ENCODE results near the gene FAM168B.

DNA sequence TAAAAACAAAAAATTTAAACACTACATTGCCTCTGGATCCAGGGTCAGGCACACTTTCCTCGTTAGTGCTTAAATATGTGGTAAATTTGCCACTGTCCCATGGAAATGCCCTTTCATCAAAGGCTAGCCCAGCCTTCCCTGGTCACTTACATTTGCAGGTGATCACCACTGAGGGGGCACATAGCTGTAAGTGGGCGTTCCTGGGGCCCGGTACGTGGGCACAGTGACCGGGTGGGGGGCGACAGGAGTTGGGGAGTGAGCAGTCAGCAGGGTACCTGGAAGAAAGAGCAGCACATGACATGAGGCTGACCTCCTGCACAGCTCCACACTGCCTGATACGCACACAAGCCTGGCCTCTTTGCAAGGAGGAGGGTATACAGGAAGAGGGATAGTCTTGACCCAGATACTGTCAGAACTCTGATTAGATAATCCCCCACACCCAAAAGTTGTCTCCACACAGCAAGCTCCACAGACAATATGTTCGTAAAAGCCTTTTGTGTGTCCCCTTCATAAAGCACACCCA is 40.5 kb downstream of the FAM168B start:
- TF ChIP-seq, protein P1, sequence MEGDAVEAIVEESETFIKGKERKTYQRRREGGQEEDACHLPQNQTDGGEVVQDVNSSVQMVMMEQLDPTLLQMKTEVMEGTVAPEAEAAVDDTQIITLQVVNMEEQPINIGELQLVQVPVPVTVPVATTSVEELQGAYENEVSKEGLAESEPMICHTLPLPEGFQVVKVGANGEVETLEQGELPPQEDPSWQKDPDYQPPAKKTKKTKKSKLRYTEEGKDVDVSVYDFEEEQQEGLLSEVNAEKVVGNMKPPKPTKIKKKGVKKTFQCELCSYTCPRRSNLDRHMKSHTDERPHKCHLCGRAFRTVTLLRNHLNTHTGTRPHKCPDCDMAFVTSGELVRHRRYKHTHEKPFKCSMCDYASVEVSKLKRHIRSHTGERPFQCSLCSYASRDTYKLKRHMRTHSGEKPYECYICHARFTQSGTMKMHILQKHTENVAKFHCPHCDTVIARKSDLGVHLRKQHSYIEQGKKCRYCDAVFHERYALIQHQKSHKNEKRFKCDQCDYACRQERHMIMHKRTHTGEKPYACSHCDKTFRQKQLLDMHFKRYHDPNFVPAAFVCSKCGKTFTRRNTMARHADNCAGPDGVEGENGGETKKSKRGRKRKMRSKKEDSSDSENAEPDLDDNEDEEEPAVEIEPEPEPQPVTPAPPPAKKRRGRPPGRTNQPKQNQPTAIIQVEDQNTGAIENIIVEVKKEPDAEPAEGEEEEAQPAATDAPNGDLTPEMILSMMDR (IDR thresholded peaks at IDR 0.05) = no peak
- no peak for TF ChIP-seq POLR2A (IDR thresholded peaks at IDR 0.05)
